GM21367 (cell line): ENCODE measurements around the gene MLPH.
"Not testable (repeated sequence)": the region's sequence is repeated elsewhere in the genome, so short reads cannot be mapped to it uniquely, and the experiment has no call there.

Experiments used
- ATAC-seq: cut with Tn5 transposase; IDR thresholded peaks from one replicate; pipeline ENCODE4 v1.9.1; 2021; ENCODE audit not compliant: unreplicated experiment

The MLPH gene

DNA sequence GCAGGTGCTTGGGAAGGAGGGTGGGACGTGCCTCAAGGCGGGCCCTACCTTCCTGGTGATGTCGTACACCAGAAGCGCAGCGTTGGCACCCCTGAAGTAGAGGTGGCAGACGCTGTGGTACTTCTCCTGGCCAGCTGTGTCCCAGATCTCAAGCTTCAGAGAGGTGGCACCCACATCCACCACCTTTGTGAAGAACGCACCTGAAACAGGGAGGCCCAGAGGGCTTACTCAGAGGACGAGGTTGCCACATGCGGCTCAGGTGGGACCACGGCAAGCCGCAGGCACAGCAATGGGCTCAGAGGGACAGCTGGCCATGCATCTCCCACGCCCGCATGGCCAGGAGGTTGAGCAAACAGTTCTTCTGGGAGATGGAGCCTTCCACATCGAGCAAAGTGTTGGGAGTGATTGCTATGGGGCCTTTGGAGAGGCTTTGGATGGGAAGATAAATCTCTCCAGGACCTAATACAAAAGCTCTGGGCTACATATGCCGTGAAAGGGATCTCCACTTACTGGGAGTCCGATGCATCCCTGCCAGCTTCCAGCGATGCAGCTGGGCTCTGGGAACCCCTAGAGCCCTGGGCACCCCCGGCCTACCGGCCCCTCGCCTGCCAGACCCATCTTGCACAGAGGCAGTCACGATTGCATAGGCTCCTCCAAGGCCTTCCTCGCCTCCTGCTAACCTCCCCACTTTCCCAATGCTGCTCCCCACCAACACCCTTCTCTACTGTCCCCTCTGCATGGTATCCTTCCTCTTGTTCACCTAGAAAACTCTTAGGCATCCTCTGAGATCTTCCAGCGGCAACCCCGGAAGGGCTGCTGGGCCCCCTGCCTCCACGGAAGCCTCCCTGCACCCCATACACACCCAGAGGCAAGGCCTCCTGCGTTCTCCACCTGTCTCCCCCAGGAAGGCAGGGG, 91.2 kb downstream of the MLPH start:
- ATAC-seq: no peak

DNA sequence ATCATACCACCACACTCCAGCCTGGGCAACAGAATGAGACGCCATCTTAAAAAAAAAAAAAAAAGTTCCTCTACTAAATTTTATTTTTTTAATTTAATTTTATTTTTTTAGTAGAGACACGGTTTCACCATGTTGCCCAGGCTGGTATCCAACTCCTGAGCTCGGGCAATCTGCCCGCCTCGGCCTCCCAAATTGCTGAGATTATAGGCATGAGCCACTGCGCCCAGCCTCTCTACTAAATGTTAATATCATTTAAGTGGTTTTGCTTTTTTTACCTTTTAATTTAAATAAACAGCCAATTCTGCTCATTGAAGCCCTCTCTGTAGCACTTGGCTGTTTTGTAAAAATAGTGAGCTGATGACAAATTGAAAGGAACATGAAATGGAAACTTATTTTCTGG, 94.3 kb downstream of the MLPH start:
- no peak for ATAC-seq

DNA sequence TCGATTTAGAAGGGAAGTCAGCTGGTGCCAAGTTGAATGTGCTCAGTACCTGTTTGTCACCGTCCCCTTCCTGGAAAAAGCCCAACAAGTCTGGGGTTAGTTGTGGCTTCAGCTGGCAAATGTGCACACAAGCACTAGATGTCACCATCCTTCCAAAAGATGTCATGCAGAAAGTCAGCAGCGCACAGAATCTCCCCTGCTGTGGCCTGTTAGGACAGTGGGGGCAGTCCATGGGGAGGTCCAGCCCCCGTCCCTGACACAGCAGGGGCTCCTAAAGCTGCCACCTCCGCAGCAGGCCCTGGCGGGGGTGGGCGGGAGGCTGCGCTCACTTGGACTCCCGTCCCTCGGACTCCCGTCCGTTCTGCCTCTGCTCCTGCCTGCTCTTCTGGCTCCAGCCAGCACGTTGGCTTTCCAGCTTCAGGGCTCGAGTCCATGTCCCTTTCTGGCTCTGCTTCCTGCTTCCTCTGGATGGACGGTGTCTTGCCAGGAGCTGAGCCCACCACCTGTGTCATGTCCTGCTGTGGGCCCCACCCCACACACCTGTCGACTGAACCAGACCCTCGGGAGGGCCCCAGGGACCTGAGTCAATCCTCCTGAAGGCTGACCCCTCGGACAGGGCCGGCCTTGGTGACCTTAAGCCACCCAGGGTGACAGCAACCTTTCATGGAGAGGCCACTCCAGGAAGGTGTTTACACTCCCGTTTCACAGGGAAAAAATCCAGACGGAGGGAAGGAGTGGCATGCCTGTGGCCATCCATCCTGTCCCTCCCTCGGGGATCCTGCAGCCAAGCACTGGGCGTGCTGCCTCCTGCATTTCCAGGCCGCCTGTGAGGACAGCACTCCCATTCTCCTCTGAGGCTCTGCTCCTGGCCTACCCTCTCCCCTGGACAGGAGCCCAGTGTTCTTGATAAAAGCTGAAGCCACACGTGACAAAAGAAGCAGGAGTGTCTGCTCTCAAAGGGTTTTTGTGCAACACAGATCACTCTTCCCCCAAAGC, 95.0 kb downstream of the MLPH start:
- ATAC-seq: no peak

DNA sequence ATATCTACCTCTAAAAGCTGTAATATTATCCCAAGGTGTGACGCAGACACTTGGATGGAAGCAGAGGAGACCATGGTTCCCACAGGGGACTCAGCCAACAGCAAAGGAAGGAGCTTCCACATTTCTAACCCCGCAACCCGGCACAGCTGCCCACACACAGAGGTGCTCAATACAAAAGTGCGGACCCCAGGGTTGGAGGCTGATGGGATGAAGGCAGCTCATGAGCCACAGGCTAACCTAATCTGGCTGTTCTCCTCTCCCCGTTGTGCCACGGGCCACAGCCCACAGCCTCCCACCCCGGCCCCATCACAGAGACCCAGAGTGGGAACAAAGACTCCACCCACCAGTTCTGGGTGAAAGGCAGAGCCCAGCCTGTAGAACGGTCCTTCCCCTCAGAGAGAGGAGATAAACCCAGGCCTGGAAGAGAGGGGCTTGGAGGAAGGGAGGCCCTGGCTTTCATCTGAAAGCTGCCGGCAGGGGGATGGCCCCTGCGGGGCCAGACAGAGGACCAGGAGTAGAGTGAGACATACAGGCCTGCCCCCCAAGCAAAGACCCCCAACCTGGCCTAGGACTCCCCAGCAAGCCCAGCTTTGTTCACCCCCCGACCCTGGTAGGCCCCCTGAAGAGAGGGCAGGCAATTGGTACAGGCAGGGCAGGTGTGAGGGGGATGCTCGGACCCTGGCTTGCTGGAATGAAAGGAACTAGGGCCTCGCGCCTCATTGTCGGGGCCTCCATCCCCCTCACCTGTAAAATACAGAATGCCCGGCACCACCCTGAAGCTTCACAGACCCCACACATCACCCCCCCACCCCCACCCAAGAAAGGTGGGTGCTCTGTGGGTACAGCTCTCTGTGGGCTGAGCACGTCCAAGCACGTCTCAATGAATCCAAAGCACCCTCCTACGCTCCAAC, 96.6 kb downstream of the MLPH start:
- ATAC-seq: no peak

DNA sequence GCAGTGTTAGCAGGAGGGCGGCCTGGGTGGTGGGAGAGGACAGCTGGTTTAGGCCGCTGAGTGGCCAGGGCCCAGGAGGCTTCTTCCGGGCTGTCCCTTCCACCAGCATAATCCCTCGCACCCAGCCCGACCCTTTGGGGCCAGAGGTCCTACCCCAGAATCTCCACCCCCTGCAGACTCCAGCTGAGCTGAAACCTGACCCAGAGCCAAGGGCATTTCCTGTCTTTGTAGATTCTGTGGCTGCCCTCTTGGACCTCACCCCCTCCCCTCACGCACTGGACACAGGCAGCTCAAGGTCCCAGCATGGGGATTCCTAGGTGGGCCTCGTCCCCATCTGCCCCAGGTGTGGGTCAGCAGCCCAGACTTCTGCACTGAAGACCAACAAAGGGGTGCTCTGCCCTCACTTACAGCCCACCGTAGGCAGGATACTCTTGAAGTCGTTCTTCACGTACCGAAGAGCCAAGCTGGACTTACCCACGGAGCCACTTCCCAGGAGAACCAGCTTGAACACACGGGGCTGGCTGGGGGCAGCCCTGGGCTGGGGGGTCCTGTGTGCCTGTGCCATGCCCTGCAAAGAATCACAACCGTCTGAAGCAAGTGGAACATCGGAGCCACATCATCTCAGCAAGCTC, 98.7 kb downstream of the MLPH start:
- ATAC-seq: no peak

DNA sequence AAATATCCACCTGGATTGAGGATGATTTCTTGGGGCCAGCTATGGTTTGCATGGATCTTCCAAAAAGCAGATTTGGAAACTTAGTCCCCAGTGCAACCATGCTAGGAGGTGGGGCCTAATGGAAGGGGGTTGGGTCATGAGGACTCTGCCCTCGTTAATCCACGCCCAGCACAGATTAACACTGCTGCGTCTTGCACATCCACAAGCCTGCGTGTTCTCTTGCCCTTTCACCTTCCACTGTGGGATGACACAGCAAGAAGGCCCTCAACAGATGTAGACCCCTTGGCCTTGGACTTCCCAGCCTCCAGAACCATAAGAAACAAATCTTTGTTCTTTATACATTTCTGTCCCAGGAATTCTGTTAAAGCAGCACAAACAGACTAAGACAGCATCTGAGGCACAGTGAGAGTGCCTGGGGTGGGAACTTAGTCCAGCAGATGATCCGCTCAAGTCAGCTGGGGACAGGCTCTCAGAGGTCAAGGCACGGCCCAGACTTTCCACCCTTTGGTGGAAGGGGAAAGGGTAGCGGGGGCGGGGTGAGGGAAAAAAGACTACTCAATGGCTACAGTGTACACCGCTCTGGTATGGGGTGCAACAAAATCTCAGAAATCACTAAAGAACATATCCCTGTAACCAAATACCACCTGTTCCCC, 101.1 kb downstream of the MLPH start:
- no peak for ATAC-seq

DNA sequence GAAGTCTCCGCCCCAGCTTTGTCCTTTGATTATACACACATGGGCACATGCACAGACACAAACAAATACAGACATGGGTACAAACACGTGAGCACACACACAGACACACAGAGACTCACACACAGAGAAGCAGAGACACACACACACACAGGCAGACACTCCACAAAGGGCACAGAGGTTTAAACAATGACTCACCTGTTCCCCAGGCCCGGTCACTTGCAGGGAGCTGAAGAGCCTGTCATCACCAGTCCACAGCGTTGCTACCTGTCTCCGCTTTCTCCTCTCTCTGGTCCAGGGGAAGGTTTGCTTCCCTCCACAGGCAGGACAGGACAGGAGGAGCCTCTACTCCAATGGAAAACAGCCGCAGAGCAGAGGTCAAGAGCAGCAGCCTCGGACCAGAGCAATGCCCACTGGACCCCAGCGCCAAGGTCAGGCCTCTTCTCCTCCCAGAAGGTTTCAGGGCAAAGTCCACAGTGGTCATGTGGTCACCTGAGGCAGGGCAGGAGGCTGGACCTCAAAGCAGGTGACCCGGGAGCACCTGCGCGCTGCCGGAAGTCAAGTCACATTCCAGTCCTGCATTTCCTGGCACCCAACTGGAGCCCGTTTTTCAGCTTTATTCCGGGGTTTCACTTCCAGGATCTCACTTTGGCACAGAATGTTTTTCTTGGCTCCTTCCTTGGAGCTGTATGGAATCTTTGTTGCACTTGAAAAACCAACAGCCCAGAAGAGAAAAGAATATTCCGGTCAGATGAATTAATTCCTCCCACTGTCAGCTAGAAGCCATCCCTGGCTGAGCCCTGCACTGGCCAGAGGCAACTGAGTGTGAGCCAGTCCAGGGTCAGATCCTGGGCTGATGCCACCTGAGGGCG, 103.5 kb downstream of the MLPH start, which contains the start of gene RAB17:
Gene RAB17, minus strand, starts transcription at position 463 of the 869 bp plus-strand sequence. CDS start 4,580 bp downstream, outside the sequence.
- no peak for ATAC-seq

DNA sequence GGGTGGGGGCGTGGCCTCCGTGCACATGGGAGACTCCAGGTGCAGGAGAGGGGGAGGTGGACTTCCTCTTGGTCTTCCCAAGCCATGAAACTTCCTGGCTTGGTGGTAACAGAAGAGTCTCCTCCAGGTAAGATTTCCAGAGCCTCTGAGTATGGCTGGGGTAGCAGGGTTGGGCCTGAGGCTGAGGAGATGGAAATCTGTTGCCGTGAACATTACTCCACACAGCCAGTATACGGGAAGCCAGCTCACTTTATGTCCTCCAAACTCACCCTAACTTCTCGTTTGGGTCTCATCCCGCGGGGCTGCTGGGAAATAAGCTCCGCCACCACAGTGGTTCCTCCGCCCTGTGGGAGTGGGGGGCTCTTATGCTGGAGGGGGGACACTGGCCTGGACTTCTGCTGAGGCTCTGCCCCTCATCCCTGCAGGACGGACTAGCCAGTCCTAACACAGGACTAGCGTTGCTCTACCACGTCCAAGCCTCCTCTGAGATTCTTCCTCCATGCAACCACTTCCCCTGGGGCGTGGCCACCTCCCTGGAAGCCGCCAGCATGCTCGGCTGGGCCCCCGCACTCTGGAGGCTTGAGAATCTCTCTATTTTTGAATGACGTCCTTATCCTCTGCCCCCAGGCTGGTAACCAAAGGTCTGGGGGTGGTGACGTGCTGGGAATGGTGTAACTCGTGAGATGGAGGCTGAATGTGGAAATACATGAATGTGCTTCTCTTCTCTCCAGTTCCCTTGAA, 104.3 kb downstream of the MLPH start:
- no peak for ATAC-seq

DNA sequence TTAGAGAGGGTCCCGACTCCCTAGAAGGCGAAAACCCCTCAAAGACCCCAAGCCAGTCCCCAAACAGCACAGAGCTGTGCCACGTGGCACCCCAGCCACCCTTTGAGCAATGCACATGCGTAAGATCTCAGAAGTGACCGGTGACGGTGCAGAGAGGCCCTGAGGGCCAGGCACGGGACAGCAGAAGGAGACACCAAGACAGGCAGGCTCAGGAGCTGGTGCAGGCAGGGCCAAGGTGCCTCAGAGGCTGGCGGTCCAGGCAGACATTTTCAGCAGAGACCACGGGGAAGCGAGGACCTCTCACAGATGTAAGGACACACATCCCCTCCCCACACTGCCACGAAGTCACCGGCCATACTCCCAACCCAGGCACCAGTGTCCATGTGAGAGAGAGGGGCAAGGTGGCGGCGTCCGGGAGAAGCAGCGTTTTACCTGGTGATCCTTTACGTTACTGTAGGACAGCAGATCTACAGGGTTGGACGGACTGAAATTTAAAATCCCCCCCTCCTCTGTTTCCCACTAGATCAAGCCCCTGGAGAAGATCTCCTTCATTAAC, 105.5 kb downstream of the MLPH start:
- no peak for ATAC-seq

DNA sequence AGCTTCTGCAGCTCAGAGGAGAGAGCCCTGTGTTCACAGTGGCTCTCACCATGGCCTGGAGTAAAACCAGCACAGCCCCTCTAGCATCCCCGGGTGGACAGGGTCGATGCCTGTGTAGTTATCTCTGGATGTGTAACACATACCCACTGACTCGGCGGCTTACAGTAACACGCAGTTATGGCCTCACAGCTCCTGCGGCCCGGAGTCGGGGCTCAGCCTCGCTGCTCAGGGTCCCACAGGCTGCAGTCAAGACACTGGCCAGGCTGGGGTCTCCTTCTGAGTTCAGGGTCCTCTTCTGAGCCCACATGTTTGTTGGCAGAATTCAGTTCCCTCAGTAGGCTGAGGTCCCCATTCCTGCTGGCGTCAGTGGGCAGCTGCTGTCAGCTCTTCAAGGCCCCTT, 106.0 kb downstream of the MLPH start:
- ATAC-seq: no peak

DNA sequence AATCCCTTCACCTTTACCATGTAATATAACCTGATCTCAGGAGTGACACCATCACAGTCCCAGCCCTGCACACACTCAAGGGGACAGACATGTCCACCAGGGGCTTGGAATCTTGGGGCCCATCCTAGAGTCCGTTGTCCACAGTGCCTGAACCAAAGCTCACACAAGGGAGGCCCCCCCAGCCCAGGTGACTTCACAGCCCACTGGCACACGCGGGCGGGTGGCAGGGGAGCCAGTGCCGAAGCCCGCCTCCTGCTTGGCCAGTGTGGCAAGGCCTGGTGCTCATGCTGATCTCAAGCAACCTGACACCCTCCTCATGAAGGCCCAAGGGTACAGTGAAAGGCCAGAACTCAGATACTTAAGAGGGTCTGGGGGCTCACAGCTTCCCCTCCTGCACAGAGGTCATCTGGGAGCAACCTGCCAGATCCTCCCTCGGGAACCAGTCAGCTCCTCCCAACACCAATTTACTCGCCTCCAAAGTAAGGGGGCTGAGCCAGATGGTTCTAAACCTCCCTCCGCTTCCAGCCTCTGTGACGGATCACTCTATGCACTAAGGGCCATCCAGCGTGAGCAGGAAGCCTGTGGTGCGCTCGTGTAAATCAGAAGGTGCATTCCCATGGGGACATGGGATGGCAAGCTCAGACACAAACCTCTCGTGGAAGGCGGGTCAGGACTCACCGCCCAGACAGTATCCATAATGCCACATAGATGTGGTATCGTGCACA, 106.7 kb downstream of the MLPH start:
- no peak for ATAC-seq

DNA sequence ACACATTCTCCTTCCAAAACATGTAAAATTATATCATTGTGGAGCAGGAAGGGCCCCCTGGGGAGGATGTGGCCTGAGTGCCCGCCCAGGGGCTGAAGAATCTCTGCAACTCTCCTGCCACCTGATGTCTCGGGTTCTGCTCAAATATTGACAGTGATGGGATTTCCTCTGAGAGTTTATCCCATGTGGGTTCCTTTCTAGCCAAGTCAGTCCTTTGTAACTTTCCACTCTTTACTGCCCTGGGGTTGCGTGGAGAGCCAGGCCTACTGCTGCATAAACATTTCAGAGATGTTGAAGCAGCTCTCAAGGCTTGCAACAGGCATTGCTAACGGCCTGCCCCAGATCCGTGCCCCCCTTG, 107.4 kb downstream of the MLPH start:
- no peak for ATAC-seq

DNA sequence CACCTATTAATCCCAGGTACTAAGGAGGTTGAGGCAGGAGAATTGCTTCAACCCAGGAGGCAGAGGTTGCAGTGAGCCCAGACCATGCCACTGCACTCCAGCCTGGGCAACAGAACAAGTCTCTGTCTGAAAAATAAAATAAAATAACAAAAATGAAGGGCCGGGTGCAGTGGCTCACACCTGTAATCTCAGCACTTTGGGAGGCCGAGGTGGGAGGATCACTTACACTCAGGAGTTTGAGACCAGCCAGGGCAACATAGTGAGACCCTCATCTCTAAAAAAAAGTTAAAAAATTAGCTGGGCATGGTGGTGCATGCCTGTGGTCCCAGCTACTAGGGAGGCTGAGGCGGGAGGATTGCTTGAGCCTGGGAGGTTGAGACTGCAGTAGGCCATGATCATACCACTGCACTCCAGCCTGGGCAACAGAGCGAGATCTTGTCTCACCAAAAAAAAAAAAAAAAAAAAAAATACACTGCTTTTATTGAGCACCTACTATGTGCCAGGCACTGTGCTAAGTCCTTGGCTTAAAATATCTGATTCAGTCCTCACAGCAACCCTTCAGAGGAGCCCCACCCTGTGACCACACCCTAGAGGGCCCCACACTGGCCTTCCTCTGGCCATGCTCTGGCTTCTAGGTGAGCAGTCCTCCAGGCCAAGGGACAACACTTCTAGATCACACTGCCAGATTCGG, 108.9 kb downstream of the MLPH start:
- ATAC-seq: not testable (repeated sequence)

DNA sequence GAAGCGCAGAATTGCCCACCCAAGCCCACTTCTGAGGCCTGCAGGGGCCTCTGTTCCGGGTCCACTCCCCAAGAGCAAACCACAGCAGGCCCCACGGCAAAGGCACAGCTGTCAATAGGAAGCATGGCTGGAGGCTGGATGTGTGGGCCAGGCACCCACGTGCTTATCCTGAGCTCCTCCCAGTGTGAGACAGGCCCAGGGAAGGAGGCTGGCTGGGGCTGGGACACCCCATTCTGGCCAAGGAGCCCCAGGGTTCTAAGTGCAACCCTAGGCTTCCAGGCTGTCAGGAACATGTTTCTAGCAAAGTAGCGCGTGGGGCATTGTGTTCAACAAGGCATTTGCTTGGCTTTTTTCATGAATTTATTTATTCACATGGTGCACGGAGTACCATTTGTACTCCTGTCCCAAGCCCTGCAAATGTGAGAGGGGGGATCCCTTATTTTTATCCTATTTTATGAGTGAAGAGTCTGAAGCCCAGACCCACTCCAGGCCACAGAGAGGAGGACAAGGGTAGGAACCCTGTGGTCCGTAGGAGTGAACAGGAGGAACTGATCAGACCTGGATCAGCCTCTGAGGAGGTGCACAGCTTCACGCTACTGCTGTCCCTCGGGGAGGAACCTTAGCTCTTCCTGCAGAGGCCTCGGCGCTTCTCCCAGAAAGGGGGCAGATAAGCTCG, 109.6 kb downstream of the MLPH start:
- no peak for ATAC-seq

DNA sequence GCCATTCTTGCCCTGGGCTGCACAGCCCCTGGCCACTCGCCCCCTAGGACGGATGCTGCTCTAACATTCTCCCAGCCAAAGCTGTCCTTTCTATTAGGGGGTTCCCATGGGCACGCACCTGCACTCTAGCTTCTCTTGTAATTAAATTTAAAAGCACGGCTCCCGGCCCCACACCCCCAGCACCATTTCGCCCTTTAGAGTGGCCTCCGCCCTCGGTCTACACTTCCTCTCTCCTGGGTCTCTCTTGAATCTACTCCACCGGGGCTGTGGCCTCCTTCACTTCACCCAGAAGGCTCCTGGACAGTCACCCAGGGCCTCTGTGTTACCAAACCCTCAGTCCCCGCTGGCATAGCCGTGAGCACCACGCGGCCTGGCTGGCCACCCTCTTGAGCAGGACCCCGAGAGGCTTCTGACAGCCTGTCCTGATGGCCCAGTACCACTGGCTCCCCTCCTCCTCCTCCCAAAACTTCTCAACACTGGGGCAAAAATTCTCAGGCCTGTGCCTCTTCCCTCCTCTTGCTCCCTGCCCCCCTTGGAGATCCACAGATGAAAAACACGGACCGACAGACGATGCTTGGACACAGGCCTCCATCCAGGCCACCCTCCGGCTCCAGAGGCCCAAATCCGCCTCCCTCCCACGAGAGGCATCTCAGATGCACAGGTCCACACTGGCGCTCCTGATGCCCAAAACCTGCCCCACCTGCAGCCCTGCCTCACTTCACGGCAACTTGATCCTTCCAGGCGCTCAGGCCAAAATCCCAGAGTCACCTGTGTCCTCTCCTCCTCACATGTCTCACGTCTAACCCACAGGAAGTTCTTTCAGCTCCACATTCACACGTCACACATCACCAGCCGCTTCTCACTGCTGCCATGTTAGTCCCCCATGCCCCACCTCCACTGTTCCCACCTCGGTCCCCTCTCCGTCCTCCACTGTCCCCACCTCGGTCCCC, 110.4 kb downstream of the MLPH start:
- ATAC-seq: no peak
